Osteoblast (primary cell): ENCODE measurements around the gene ECHDC3. TPM values are rescaled to one million over a fixed set of nuclear protein-coding genes. Genes with fewer than 3 reads are reported as not detected.

Experiments used
- DNase-seq: peaks from one replicate; pipeline ENCODE4 v3.0.0; 2011; ENCODE audit warnings: low spot score, mixed read lengths; ENCODE audit not compliant: insufficient read length; ENCODE audit errors: missing footprints
- H2AFZ ChIP-seq: 2 replicates; pipeline ENCODE4 v1.6.0; 2011; ENCODE audit warnings: mild to moderate bottlenecking, low read length
- H3K27ac ChIP-seq: 2 replicates; pipeline ENCODE4 v1.5.1; 2011; ENCODE audit warnings: mild to moderate bottlenecking, low read depth, low read length, moderate library complexity
- H3K27me3 ChIP-seq: 2 replicates; pipeline ENCODE4 v1.6.0; 2012; ENCODE audit warnings: mild to moderate bottlenecking, control low read depth, inconsistent platforms, low read length, moderate library complexity; ENCODE audit not compliant: insufficient read depth
- H3K36me3 ChIP-seq: 2 replicates; pipeline ENCODE4 v1.5.1; 2011; ENCODE audit warnings: mild to moderate bottlenecking, low read length, control low read depth, moderate library complexity; ENCODE audit not compliant: insufficient read depth
- H3K4me1 ChIP-seq: 2 replicates; pipeline ENCODE4 v1.5.1; 2011; ENCODE audit warnings: mild to moderate bottlenecking, low read length, control low read depth, moderate library complexity; ENCODE audit not compliant: insufficient read depth
- H3K4me2 ChIP-seq: 2 replicates; pipeline ENCODE4 v1.6.0; 2011; ENCODE audit warnings: mild to moderate bottlenecking, low read length; ENCODE audit not compliant: insufficient read depth
- H3K4me3 ChIP-seq: fragments of 200-600 bp; sonication (generic); 3 replicates; pipeline ENCODE4 v1.5.1; 2012; ENCODE audit warnings: mild to moderate bottlenecking, low read length, inconsistent platforms; ENCODE audit not compliant: insufficient read depth
- H3K79me2 ChIP-seq: 2 replicates; pipeline ENCODE4 v1.6.0; 2012; ENCODE audit warnings: mild to moderate bottlenecking, low read length, control low read depth, inconsistent platforms; ENCODE audit not compliant: insufficient read depth
- H3K9me3 ChIP-seq: 2 replicates; pipeline ENCODE4 v1.5.1; 2011; ENCODE audit warnings: low read depth, low read length, control low read depth
- H4K20me1 ChIP-seq: 2 replicates; pipeline ENCODE4 v1.6.0; 2012; ENCODE audit warnings: mild to moderate bottlenecking, low read length, control low read depth; ENCODE audit not compliant: insufficient read depth
- total RNA-seq: library from RNA; depleted of rRNA; stranded (reverse); fragments of >200 nt; gene quantifications from 2 replicates; pipeline ENCODE4 v1.2.3, GENCODE V29; 2012
- TF ChIP-seq, protein P1 (sequence below): IDR thresholded peaks from 2 replicates; pipeline ENCODE4 v1.5.1; 2011; ENCODE audit warnings: mild to moderate bottlenecking, low read depth, low read length, moderate library complexity; ENCODE audit errors: extremely low read depth

The ECHDC3 gene
- total RNA-seq, 1 donor, result 0.36 TPM

DNA sequence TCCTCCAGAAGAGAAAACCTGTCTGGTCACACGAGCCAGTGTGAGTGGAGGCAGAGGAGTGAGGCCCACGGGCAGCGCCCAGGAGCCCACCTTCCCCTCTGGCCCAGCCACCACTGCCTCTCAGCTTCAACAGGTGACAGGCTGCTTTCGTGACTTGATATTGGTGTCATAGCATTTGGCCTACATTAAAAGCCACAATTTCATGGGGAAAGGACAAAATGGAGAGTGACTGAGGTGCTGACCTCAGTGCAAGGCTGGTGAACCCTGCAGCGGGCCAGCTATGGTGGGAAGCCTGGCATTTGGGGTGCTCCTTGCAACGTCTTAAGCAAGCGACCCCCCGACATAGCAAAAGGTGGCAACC, 21.3 kb downstream of the ECHDC3 start:
- Histone ChIP-seq H3K36me3 (no peaks in the 10 kb centered on the region), H3K4me2 (no peak overlapping the region), H3K9me3 (no peaks in the 10 kb centered on the region), H4K20me1 (no peaks in the 10 kb centered on the region), H3K27ac (no peak overlapping the region), H3K79me2 (no peaks in the 10 kb centered on the region), H3K4me1 (peaks cover 14% of the 10 kb centered on the region), H3K27me3 (no peaks in the 10 kb centered on the region), H3K4me3 (no peak overlapping the region), H2AFZ (no peak overlapping the region)
- TF ChIP-seq, protein P1, sequence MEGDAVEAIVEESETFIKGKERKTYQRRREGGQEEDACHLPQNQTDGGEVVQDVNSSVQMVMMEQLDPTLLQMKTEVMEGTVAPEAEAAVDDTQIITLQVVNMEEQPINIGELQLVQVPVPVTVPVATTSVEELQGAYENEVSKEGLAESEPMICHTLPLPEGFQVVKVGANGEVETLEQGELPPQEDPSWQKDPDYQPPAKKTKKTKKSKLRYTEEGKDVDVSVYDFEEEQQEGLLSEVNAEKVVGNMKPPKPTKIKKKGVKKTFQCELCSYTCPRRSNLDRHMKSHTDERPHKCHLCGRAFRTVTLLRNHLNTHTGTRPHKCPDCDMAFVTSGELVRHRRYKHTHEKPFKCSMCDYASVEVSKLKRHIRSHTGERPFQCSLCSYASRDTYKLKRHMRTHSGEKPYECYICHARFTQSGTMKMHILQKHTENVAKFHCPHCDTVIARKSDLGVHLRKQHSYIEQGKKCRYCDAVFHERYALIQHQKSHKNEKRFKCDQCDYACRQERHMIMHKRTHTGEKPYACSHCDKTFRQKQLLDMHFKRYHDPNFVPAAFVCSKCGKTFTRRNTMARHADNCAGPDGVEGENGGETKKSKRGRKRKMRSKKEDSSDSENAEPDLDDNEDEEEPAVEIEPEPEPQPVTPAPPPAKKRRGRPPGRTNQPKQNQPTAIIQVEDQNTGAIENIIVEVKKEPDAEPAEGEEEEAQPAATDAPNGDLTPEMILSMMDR, result no peak
- DNase-seq, result no peak

DNA sequence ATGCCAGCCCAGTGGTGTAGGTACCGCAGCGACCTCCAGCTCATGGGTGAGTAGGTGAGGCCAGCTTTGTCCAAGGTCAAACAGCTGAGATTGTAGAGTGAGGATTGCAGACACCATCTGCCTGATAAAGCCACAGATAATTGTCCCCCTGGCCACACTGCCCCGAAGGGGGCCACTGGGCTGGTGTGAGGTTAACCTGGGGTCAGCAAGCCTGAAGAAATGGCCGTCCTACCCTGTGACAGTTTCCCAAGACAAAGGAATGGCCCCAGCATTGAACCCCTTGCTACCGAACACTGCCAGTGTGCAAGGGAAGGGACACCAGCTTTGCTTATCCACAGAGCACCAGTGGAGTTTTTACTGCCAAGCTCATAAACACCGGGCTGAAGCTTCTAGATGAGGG, 23.0 kb downstream of the ECHDC3 start:
- Histone ChIP-seq H3K27ac (no peak overlapping the region), H4K20me1 (no peaks in the 10 kb centered on the region)
- TF ChIP-seq, protein P1, result no peak

DNA sequence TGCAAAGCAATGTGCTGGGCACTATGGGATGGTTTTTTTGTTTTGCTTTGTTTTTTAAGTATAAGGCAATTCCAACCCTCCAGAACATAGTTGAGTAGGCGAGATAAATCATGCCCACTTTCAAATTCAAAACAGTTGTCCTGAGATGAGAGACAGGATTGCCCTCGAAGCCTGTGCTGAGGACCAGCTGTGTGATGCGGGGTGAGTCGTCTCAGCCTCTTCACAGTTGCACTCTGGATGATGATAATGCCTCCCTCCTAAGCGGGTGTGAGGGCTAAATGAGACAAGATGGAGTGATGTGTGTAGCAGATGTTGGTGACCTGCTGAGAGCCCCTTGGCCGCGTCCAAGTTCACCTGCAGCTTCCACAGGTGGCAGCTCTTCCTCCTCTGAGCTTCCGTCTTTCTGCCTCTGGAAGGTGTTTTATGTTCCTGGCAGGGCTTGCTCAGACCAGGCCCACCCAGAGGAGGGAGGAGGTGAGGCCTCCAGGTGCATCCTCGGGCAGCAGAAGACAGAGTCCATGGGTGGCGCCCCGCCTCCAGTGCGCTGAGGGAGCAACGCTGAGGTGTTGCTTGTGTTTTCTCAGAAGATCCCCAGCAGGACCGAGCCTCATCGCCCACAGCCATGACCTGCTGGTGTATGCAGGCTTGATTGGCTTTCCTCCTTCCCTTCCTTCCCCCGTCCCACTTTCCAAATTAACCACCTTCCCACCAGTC, 30.6 kb downstream of the ECHDC3 start:
- Histone ChIP-seq H3K4me2 (no peak overlapping the region), H2AFZ (no peak overlapping the region), H3K4me1 (no peaks in the 10 kb centered on the region), H3K4me3 (no peak overlapping the region), H3K27me3 (peaks cover 22% of the 10 kb centered on the region), H3K79me2 (no peaks in the 10 kb centered on the region), H3K36me3 (no peaks in the 10 kb centered on the region), H4K20me1 (no peaks in the 10 kb centered on the region), H3K27ac (no peak overlapping the region), H3K9me3 (no peaks in the 10 kb centered on the region)
- DNase-seq, result no peak
- TF ChIP-seq, protein P1, result no peak

More for the DNA sequence above, 23.0 kb downstream of the ECHDC3 start:
- no peaks in the 10 kb centered on the region for H3K9me3 ChIP-seq
- H3K36me3 ChIP-seq, result no peaks in the 10 kb centered on the region
- H3K4me2 ChIP-seq, result no peak overlapping the region
- DNase-seq, result no peak
- H3K4me3 ChIP-seq, result no peak overlapping the region
- H2AFZ ChIP-seq, result no peak overlapping the region
- H3K79me2 ChIP-seq, result no peaks in the 10 kb centered on the region
- H3K27me3 ChIP-seq, result no peaks in the 10 kb centered on the region
- peaks cover 9% of the 10 kb centered on the region for H3K4me1 ChIP-seq

DNA sequence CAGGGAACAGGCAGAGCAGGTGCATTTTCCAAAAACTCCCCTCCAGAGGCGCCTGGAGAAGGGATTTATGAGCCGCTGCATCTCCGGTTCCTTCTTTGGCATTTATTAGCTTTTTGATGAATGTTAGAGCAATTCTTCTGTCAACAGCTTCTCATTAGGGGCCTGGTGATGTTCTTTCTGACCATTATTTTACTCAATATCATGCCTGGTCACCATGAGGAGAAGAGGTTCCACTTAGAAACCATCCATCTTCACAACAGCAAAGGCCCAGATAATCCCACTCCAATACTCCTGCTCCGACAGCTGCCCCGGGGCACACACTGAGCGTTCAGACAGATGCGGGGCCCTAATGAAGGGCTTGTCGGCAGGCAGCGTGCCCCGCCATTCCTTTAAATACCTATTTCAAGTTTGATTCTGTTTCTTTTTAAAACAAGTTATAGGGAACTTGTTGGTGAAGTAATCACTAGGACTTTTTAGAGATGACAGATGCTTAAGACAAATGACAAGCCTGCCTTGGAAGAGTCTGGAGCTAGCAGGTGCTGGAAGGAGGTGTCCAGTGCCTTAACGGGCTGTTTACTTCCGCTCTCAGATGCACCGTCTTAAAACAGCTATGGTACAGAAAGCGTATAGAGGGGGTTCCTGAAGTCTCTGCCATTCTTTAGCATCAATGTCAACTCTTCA, 31.7 kb downstream of the ECHDC3 start:
- Histone ChIP-seq H3K9me3 (no peaks in the 10 kb centered on the region), H3K4me3 (no peak overlapping the region), H3K27ac (no peak overlapping the region), H3K27me3 (peaks cover 22% of the 10 kb centered on the region), H2AFZ (no peak overlapping the region), H3K4me2 (no peak overlapping the region), H3K79me2 (no peaks in the 10 kb centered on the region), H4K20me1 (no peaks in the 10 kb centered on the region), H3K36me3 (no peaks in the 10 kb centered on the region), H3K4me1 (no peaks in the 10 kb centered on the region)
- TF ChIP-seq, protein P1, result no peak
- DNase-seq, result no peak
